ENCODE measurements around the gene HOXA13. TPM values are rescaled to one million over a fixed set of nuclear protein-coding genes. Genes with fewer than 3 reads are reported as not detected.

HOXA13 gene
- total and polyA plus RNA-seq, 8 donors = not detected

DNA sequence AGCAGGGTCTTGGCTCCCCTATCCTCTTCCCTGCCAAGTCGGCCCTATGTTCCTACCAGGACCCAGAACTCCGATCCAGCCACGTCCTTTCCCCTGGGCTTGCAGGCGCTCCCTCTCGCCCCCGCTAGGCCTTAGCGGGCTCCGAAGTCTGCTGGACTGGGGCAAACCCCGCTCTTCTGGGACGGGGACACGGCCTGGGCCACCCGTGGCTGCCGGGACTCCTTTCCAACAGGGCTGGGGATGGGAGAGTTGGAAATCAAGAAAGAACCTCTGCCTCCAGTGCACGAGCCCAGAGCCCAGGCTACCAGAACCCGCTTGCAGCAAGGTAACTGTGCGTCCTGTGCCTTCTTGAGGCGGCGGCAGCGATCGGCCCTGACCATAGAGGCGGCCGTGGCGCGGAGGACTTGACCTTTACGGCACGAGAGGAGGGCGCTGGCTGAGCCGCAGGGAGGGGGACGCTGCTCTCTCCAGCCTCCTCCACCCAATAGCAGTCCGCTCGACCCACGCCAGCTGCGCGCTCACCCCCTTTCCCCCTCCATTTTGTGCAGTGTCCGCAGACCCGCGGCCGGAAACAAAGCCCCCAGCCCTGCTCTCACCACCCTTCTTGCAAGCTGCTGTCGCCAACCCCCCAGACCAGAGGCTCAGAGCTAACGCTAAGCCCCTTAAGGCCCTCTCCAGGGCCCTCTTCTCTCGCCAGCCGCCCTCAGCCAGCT, 7.9 kb downstream of the HOXA13 start:
- H3K4me1 ChIP-seq = peaks cover 8 to 40% of the 10 kb centered on the region in 2 donors
- H3K27me3 ChIP-seq = peaks cover 100% of the 10 kb centered on the region in 2 donors
- peak in 2 of 4 donors; percentile 28 to 72 for DNase-seq
- H3K9me3 ChIP-seq = no peaks in the 10 kb centered on the region
- ATAC-seq = no peak
- H3K36me3 ChIP-seq = no peaks in the 10 kb centered on the region
- TF ChIP-seq, protein P1, sequence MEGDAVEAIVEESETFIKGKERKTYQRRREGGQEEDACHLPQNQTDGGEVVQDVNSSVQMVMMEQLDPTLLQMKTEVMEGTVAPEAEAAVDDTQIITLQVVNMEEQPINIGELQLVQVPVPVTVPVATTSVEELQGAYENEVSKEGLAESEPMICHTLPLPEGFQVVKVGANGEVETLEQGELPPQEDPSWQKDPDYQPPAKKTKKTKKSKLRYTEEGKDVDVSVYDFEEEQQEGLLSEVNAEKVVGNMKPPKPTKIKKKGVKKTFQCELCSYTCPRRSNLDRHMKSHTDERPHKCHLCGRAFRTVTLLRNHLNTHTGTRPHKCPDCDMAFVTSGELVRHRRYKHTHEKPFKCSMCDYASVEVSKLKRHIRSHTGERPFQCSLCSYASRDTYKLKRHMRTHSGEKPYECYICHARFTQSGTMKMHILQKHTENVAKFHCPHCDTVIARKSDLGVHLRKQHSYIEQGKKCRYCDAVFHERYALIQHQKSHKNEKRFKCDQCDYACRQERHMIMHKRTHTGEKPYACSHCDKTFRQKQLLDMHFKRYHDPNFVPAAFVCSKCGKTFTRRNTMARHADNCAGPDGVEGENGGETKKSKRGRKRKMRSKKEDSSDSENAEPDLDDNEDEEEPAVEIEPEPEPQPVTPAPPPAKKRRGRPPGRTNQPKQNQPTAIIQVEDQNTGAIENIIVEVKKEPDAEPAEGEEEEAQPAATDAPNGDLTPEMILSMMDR (IDR thresholded peaks at IDR 0.05) = no peak
- no peak overlapping the region for H3K27ac ChIP-seq
- intact Hi-C loops (cut with DNase I) = no loop called here
- H3K4me3 ChIP-seq = peak overlapping the region in 1 of 2 donors; percentile 28

DNA sequence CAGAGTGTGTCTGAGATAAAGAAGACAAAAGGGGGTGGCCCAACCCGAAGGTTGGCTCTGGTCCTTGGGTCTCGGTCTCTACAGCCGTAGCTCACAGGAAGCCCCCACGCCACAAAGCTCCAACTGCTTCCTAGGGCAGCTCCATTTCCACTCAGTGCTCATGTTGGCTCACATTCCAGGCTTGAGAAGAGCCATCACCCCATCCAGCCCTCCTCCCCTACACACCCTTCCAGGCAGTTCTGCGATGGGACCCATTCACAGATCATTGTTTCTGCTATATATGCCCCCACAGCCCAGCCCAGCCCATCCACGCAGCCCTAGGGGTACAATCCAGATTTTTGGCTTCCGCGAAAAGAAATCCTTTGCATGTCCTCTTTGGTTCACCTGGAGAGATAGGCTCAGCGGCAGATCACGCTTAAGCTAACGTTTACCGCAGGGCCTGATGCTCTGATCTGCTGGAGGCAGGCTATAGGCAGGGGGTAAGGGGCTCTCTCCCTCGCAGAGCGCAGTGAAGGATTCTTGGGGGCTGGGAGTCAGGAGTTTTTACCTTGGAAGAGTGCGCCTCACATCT, 8.6 kb downstream of the HOXA13 start:
- Histone ChIP-seq H3K9me3 (no peaks in the 10 kb centered on the region), H3K4me1 (peaks cover 8 to 41% of the 10 kb centered on the region in 2 donors), H3K27me3 (peaks cover 100% of the 10 kb centered on the region in 2 donors), H3K4me3 (no peak overlapping the region), H3K27ac (no peak overlapping the region), H3K36me3 (no peaks in the 10 kb centered on the region)
- peak in 1 of 4 donors; percentile 21 for DNase-seq
- ATAC-seq = no peak
- TF ChIP-seq, protein P1 (IDR thresholded peaks at IDR 0.05) = no peak
- intact Hi-C loops (cut with DNase I) = no loop called here

DNA sequence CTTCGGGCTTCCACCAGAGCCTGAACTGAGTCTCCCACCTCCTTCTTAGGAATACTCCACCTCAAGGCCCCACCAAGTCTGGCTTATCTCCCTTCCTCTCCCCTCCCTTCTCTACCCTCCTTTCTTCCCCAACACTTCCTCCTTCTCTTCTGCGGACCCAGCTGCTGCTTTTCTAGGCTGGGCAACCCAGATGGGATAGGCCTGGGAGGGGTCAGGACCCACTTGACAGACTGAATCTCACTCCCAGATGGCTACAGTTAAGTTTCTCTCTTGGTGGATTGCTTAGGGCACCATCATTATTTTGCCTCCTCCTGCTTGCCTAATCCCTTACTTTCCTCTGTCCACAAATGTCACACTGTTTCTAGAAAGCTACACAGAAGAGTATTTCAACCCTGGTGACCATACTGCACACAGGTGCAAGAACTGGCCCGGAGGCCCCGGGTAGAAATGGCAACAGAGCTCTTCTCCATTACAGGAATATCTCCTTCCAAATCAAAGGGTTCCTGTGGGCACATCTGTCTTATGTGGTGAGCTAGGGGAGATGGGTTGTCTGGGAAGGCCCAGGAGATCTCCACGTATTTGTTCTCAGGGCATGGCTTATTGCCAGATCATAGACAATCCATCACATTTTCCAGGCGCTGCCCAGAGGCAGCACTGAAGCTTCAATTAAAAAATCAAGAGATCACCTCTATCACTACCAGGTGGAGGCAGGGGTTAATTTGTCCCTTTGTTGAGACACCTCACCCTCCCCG, 9.7 kb downstream of the HOXA13 start:
- Histone ChIP-seq H3K4me1 (peaks cover 8 to 51% of the 10 kb centered on the region in 2 donors), H3K4me3 (no peak overlapping the region), H3K27me3 (peaks cover 100% of the 10 kb centered on the region in 2 donors), H3K9me3 (no peaks in the 10 kb centered on the region), H3K36me3 (no peaks in the 10 kb centered on the region), H3K27ac (no peak overlapping the region)
- ATAC-seq = no peak
- intact Hi-C loops (cut with DNase I) = no loop called here
- TF ChIP-seq, protein P1 (IDR thresholded peaks at IDR 0.05) = no peak
- no peak for DNase-seq

DNA sequence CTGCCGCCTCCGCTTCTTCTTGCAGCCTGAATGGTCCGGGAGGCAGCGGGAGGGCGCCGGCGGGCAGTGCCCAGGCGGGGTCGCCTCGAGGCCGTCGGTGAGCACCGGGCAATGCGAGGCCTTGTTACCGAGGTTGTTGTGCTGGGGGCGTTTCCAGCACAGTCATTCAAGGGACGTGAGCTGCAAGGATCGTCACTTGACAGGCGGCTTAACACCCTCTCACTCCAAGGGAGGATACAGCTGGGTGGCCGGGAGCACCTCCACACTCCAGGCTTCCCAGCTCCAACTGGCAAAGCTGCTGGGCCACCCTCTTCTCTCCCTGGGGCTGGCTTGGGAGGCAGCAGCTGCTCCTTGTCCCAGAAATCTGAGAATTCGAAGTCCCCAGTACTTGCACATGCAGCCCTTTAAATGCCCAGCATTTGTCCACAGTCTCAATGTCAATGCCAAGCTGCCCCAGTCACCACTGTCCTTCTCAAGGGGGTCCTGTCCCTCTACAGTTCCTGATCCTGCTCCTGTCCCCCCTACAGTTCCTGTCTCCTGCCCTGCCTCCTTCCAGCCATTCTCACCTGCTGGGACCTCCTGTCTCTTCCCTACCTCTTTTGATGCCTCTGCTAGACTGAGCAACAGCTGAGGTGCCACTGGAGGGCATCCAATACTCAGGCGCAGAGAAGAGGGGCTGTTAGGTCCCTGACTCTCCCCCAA, 10.4 kb downstream of the HOXA13 start:
- no peak for ATAC-seq
- TF ChIP-seq, protein P1 (IDR thresholded peaks at IDR 0.05) = no peak

More for the DNA sequence above, 10.4 kb downstream of the HOXA13 start:
- intact Hi-C loops (cut with DNase I) = no loop called here
- Histone ChIP-seq H3K36me3 (no peaks in the 10 kb centered on the region), H3K4me1 (peaks cover 11 to 59% of the 10 kb centered on the region in 2 donors), H3K27ac (no peak overlapping the region), H3K4me3 (no peak overlapping the region), H3K27me3 (peaks cover 100% of the 10 kb centered on the region in 2 donors), H3K9me3 (no peaks in the 10 kb centered on the region)
- DNase-seq = peak in 2 of 4 donors; percentile 19 to 69

Measured in left lung (tissue), 10 donors.